HG02852 (cell line): ENCODE results near the gene COL26A1.
"Not testable (repeated sequence)": the region's sequence is repeated elsewhere in the genome, so short reads cannot be mapped to it uniquely, and the experiment has no call there.

Experiments used
- ATAC-seq: cut with Tn5 transposase; IDR thresholded peaks from one replicate; pipeline ENCODE4 v1.9.1; 2021; ENCODE audit warnings: mild to moderate bottlenecking, moderate library complexity; ENCODE audit not compliant: unreplicated experiment

Gene COL26A1

DNA sequence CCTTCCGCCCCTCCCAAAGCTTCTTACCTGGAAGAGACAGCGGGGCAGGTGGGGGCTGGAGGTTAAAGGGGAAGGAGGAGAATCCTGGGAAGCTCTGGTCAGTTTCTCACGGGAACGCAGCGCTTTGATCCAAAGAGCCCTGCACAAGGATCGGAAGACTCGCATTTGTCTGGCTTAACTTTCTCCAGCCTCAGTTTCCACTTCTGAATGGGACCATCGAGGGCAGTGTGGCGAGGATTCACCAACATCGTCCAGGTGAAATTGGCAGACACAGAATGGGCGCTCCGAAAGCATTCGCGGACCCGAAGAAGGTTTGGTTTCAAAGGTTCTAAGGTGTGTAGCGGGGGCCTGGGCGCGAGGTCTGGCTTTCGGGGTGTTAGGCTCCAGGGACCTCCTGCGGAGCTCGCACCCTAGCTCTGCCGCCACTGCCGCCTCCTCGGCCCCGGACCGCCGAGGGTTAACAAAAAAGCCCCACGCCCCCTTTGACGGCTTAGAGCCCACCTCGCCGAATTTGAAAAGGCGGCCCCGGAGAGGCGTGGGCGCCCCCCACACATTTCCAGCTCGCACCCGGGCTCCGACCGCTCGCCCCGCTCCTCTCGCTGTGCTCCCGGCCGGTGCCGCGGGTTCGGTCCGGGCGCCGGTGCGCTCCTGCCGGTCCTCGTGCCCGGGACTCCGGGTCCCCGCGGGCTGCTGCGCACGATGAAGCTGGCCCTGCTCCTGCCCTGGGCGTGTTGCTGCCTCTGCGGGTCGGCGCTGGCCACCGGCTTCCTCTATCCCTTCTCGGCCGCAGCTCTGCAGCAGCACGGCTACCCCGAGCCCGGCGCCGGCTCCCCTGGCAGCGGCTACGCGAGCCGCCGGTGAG is at the start of gene COL26A1:
Gene COL26A1, plus strand, starts transcription at position 542 of the 862 bp plus-strand sequence. Its CDS starts 158 bp downstream, at position 700.
- no peak for ATAC-seq

DNA sequence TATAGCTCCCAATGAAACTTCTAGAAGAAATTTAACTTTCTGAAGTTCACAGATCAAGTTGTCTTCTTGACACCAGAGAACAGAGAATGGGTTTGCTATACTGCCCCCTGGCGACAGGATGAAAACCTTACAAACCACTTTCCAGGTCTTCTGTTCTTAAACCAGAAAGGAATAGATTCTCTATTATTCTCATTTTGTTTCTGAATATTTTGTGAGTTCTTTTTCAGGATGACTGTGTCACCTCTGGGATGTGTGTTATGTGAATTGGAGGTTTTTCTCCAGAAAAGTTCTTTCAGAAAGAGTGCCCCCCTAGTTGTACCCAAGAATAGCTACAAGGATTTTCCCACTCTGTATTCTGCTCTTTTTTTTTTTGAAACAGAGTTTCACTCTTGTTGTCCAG is 47.3 kb upstream of the COL26A1 start:
- no peak for ATAC-seq

DNA sequence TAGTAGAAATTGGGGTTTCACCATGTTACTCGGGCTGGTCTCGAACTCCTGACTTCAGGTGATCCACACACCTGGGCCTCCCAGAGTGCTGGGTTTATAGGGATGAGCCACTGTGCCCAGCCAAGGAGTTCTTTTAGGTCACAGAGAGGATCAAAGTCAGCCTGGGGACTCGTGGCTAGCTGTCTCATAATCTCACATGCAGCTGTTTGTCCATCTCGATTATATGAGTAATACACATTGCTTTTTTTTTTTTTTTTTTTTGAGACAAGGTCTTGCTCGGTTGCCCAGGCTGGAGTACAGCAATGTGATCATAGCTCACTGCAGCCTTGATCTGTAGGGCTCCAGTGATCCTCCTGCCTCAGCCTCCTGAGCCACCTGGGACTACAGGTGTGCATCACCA is 43.3 kb upstream of the COL26A1 start:
- no peak for ATAC-seq

DNA sequence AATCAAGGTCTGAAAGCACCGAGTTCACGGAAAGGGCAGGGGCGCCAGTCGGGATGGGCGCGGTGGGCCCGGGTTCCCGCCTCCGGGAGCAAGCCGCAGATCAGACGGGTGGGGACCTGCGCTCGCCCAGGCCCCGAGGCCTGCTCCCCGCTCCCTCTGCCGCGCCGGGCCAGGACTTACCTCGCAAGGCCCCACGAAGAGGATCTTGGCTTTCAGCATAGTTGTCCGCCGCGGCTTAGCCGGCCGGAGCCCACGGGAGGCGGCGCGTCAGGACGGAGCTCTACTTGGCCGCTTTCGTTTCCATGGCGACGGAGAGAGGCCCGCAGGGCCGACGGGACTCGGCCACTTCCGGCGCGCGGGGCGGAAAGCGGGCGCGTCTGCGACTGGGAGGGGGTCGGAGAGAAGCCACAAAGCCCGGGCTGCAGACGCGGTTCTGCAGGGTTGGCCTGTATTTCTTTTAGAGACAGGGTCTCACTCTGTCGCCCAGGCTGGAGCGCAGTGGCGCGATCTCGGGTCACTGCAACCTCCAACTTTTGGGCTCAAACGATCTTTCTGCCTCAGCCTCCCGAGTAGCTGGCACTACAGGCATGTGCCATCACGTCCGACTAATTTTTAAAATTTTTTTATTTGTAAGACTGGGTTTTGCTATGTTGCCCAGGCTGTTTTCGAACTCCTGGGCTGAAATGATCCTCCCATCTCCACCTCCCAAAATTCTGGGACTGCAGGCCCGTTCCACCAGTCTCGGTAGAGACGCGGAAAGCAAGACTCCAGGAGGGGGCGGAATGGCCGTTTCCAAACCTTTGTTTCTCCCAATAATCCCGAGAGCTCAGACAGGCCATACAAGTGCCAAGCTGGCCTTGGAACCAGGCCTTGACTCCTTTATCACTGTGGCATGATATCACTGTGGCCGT is 40.9 kb upstream of the COL26A1 start, which contains the start of gene IFT22:
Gene IFT22, minus strand, starts transcription at position 322 of the 911 bp plus-strand sequence. Its CDS starts 103 bp downstream, at position 219.
- peak; percentile 98 for ATAC-seq

DNA sequence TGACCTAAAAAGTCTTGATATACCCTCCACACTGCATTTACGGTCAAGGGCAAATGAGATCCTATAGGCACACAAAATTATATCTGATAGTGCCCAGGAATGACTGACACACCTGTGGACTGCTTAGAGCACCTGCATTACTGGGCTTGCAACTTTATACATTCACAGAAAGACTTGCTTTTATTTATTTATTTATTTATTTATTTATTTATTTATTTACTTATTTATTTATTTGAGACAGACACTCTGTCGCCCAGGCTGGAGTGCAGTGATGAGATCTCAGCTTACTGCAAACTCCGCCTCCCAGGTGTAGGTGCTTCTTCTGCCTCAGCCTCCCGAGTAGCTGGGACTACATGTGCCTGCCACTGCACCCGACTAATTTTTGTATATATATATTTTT is 34.5 kb upstream of the COL26A1 start:
- no peak for ATAC-seq

DNA sequence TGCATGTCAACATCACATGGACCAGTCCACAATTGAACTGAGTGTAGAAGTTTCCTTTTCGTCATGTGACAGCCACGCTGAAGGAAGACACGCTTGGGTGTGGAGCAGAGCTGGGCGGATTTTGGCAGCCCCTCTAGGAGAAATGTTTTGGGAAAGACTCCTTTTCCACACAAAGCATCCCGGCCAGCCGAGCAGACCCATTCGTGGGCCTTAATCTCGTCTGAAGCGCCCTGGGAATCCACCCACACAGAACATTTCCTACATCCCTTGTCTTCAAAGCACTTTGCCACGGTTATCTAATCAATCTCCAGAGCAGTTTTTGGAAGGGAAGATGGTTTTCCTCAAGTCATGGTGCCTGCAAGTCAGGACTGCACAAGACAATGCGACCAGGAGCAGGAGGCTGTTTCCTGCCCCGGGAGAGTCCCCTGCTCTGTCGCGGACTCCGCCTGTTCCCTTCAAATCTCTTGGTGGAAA is 32.6 kb upstream of the COL26A1 start:
- no peak for ATAC-seq

DNA sequence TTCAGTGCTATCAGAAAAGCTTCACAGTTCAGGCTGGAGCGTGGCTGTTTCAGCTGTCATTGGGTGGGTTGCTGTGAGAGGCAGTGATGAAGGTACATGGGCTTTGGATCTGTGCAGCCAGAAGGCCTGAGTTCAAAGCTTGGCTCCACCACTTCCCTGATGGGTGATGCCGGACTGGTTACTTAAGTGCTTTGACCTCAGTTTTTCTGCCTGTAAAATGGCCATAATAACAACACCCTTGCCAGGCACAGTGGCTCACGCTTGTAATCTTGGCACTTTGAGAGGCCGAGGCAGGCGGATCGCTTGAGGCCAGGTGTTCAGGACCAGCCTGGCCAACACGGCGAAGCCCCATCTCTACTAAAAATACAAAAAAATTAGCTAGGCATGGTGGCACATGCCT is 30.6 kb upstream of the COL26A1 start:
- no peak for ATAC-seq

DNA sequence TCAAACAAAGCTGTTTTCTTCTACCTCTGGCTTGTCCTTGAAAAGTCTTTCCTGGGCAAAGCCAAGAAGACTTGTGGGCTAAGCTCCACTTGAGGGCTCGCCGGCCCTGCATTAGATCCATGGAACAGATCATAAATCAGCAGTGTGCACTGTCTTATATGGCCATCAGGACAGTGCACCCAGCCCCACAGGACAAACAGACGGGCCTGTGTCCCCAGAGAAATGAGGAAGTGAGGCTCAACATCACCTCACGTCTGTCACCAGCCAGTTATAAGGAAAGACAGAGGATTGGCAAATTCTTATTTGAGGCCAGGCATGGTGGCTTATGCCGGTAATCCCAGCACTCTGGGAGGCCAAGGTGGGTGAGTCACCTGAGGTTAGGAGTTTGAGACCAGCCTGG is 28.8 kb upstream of the COL26A1 start:
- no peak for ATAC-seq

DNA sequence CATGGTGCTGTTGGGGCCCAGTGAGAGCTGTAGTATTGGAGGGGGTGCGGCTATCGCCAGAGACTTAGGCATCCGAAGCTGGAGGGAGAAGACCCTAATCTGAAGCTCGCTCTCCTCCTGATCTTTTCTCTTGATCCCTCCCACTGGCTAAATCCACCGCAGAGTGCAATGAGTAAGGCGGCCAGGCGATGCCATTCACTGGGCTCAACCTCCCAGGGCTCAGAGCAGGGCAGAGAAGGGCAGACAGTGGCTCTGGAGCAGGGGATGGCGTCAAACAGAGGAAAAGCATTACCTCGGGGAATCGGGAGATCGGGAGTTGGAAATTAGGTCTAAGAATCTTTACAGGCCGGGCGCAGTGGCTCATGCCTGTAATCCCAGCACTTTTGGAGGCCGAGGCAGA is 22.3 kb upstream of the COL26A1 start:
- ATAC-seq: no peak

DNA sequence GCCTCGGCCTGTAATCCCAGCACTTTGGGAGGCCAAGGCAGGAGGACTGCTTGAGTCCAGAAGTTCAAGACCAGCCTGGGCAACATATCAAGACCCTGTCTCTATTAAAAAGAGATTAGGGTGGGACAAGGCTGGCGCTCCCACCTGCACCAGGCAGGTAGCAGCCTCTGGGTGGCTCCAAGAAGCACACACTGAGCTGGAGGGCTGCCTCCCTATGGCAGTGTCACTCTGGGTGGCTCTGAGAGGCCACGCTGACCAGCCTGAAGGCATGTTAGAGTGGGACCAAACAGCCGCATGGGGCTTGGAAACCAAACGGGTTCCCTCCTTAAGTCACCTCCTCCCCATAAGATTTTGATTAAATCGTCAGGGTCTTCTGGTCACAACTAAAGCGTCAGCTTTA is 19.8 kb upstream of the COL26A1 start:
- ATAC-seq: no peak

DNA sequence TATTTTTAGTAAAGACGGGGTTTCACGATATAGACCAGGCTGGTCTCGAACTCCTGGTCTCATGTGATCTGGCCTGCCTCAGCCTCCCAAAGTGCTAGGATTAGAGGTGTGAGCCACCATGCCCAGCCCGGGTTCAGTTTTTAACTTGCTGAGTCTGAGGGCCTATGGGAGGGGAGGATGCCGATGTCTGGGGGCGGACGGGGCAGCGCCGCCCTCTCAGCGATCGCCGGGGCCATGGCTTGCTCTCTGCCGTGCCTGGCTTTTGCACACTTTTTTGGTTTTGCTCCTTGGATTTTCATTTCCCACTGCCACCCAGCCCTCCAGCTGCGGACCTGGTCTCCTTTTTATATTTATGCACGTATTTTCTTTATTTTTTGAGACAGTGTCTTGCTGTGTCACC is 15.2 kb upstream of the COL26A1 start:
- no peak for ATAC-seq

DNA sequence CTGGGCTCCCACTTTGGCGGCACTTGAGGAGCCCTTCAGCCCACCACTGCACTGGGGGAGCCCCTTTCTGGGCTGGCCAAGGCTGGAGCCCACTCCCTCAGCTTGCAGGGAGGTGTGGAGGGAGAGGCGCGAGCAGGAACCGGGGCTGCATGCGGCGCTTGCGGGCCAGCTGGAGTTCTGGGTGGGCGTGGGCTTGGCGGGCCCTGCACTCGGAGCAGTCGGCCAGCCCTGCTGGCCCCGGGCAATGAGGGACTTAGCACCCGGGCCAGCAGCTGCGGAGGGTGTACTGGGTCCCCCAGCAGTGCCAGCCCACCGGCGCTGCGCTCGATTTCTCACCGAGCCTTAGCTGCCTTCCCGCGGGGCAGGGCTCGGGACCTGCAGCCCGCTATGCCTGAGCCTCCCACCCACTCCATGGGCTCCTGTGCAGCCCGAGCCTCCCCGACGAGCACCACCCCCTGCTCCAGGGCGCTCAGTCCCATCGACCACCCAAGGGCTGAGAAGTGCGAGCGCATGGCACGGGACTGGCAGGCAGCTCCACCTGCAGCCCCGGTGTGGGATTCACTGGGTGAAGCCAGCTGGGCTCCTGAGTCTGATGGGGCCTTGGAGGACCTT is 14.1 kb upstream of the COL26A1 start:
- not testable (repeated sequence) for ATAC-seq

DNA sequence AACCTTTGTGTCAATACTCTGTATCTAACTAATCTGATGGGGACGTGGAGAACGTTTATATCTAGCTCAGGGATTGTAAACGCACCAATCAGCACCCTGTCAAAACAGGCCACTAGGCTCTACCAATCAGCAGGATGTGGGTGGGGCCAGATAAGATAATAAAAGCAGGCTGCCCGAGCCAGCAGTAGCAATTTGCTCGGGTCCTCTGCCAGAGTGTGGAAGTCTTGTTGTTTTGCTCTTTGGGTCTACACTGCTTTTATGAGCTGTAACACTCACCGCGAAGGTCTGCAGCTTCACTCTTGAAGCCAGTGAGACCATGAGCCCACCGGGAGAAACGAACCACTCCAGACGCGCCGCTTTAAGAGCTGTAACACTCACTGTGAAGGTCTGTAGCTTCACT is 13.4 kb upstream of the COL26A1 start:
- ATAC-seq: not testable (repeated sequence)

DNA sequence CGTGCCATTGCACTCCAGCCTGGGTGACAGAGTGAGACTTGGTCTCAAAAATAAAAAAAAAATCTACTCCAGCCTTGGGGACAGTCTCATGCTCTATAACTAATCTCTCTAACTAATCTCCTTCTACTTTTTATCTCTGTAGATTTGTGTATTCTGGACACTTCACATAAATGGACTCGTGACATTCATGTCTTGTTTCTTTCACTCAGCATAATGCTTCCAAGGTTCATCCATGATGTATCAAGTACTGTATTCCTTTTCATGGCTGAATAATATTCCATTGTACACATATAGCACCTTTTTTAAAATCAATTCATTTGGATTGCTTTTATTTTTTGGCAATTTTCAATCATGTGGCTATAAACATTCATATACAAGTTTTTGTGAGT is 9.8 kb upstream of the COL26A1 start:
- no peak for ATAC-seq

DNA sequence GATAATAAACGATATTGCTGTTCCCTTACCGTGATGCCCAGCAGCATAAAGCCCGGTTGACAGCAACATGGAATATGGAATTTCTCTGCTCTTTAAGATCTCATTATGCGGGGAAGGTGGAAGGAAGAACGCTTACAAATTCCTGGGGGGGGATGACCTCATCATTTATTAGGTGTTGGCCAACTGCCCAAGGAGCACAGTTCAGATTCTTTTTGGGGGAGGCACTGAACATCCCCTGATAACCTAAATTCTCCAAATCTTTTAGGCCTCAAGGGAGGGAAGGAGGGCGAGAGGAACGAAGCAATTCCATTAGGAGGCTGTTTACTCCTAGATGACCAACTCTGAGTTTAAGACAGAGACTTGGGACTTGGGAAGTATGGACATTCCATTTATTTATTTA is 5.2 kb upstream of the COL26A1 start:
- ATAC-seq: no peak

DNA sequence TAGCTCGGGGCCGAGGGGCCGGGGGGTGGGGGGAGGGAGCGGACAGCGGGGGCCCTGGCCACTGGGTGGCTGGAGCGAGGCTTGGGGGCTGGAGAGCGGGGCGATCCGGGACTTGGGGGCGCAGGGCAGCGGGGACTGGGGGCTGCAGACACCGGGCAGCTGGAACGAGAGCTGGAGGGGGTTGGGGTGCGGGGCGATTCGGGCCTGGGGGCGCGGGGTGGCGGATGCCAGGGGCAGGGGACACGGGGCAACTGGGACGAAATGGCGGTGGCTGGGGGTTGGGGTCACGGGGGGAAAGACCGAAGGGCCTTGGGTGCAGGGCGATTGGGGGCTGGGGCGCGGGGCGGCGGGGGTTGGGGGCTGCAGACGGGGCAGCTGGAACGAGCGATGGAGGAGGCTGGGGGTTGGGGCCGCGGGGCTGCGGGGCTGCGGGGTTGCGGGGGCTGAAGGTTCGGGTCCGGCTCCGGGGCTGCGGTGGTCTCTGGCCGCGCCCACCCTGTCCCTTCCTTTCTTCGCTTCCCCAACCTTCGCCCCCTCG is 590 bp downstream of the COL26A1 start:
- ATAC-seq: no peak

DNA sequence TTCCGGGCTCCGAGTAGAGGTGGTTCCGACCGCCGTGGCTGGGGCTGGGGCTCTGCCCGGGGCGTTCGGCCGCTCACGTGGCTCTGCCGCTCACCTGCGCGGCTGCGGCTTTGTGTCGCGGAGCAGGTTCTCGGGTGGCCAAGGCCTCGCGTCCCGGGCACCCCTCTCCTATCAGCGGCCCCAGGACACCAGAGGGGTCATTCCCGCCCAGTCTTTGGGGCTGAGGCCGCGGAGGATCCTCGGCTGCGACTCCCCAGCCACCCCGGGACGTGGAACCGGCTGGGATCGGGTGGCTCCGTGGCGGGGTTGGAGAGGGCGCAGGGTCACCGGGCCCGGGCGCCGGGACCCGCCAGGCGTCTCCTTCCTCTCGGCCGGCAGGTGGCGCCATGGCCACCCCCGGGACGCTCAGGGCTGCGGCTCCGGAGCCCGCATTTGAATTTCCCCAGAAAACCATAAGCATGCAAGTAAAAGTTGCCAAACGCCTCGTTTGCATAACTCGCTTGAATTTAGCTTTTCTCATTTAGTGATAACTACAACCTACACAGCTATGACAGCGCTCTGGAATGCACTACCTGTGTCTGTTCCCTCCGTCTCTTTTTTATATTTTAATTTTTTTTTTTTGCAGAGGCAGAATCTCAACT is 1.2 kb downstream of the COL26A1 start:
- ATAC-seq: peak; percentile 55

DNA sequence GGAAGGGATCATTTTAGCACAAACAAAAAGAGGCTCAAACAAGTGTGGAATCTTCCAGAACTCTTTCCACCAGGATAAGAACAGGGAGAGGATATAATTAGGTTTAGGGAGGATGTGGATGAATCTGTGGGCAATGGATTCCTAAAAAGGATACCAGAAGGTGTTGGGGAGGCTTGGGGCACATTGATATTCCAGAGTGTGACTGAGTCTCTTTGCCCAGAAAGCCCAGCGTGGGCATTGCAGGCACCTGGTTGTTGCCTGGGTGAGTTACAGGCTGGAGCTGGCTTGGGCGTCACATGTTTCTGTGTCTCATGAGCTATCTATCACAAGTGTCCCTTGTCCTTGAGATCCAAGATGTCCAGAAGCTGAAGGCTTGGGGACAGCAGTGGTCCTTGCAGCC is 3.3 kb downstream of the COL26A1 start:
- no peak for ATAC-seq

DNA sequence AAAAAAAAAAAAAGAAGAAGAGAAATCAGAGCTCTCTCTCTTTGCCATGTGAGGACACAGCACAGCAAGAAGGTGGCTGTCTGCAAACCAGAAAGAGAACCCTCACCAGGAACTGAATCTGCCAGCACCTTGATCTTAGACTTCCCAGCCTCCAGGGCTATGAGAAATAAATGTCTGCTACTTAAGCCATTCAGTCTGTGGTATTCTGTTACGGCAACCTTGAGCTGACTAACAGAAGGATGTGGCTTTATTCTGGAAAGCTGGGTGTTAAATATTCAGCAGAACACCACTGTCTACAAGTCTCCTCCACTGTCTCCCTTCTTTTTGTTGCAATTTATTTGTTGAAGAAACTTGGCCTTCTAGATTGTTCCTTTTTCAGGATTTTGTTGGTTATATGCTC is 5.0 kb downstream of the COL26A1 start:
- no peak for ATAC-seq

DNA sequence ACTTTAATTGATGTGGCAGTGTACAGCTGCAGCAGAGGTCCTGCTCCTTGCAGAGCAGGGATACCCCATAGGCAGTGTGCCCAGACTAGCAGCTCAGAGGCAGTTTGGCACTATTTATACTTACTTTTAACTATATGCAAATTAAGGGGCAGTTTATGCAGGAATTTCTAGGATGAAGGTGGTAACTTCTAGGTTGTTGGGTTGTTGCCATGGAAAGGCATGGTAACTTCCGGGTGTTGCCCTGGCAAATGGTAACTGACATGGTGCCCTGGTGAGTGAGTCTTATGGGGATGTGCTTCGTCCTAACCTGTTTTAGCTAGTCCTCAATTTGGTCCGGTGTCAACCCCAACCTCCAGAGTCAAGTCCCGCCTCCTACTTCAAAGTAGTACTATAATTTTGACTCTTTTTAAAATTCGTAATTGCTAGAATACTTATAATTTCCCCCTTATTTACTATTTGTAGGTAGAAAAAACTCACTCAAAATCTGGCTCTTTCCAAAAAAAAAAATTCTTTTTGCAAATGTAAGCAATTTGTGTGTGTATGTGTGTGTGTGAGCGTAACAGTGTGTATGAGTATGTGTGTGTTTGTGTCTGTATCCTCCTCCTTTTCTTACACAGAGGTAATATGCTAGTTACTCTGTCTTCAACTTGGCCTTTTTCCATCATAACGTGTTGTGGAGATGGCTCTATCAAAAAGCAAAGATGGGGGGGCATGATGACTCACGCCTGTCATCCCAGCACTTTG is 5.9 kb downstream of the COL26A1 start:
- ATAC-seq: no peak
